Mesendoderm (in vitro differentiated cells): ENCODE data around the gene LHX3.

Source experiments
- DNase-seq: peaks from one replicate; pipeline ENCODE4 v3.0.0; 2013
- H2AK5ac ChIP-seq: 2 replicates; pipeline ENCODE4 v1.6.1; 2013; ENCODE audit warnings: low read length, inconsistent platforms
- H2BK120ac ChIP-seq: 2 replicates; pipeline ENCODE4 v1.6.1; 2013; ENCODE audit warnings: low read depth, mild to moderate bottlenecking, low read length, moderate library complexity, mixed read lengths
- H2BK15ac ChIP-seq: replicated peaks from 2 replicates; pipeline ENCODE4 v1.6.1; 2013; ENCODE audit warnings: low read depth, mild to moderate bottlenecking, moderate library complexity
- H2BK5ac ChIP-seq: 2 replicates; pipeline ENCODE4 v1.6.1; 2013; ENCODE audit warnings: low read length, inconsistent platforms
- H3K18ac ChIP-seq: 2 replicates; pipeline ENCODE4 v1.6.1; 2013; ENCODE audit warnings: mild to moderate bottlenecking, low read length, mixed read lengths
- H3K23ac ChIP-seq: one replicate; pipeline ENCODE4 v1.6.1; 2013; ENCODE audit warnings: low read length
- H3K27ac ChIP-seq: 2 replicates; pipeline ENCODE4 v1.5.1; 2013; ENCODE audit warnings: low read depth, mild to moderate bottlenecking, inconsistent platforms, low read length, moderate library complexity
- H3K27me3 ChIP-seq: 2 replicates; pipeline ENCODE4 v1.6.1; 2013; ENCODE audit warnings: low read length, control low read depth, mild to moderate bottlenecking, inconsistent platforms; ENCODE audit not compliant: insufficient read depth, poor library complexity
- H3K36me3 ChIP-seq: 2 replicates; pipeline ENCODE4 v1.6.1; 2013; ENCODE audit warnings: low read length, inconsistent platforms; ENCODE audit not compliant: control insufficient read depth, insufficient read depth
- H3K4ac ChIP-seq: one replicate; pipeline ENCODE4 v1.6.1; 2013; ENCODE audit warnings: low read depth, mild to moderate bottlenecking, low read length, moderate library complexity
- H3K4me1 ChIP-seq: 2 replicates; pipeline ENCODE4 v1.6.1; 2013; ENCODE audit warnings: low read depth, low read length, inconsistent platforms; ENCODE audit not compliant: control insufficient read depth
- H3K4me2 ChIP-seq: 2 replicates; pipeline ENCODE4 v1.6.1; 2013; ENCODE audit warnings: low read length
- H3K4me3 ChIP-seq: 2 replicates; pipeline ENCODE4 v1.5.1; 2013; ENCODE audit warnings: mild to moderate bottlenecking, low read length
- H3K56ac ChIP-seq: one replicate; pipeline ENCODE4 v1.6.1; 2013; ENCODE audit warnings: low read length
- H3K79me1 ChIP-seq: 2 replicates; pipeline ENCODE4 v1.6.1; 2013; ENCODE audit warnings: low read length, inconsistent platforms
- H3K79me2 ChIP-seq: 2 replicates; pipeline ENCODE4 v1.6.1; 2013; ENCODE audit warnings: mild to moderate bottlenecking, low read length; ENCODE audit not compliant: control insufficient read depth, insufficient read depth
- H3K9ac ChIP-seq: 2 replicates; pipeline ENCODE4 v1.6.1; 2013; ENCODE audit warnings: low read length, inconsistent platforms
- H4K5ac ChIP-seq: one replicate; pipeline ENCODE4 v1.6.1; 2013; ENCODE audit warnings: low read length
- H4K8ac ChIP-seq: one replicate; pipeline ENCODE4 v1.6.1; 2013; ENCODE audit warnings: low read depth, mild to moderate bottlenecking, control low read depth, low read length, moderate library complexity
- WGBS: extraction: QIAGEN DNeasy Blood & Tissue Kit; methylation state at CpG from one replicate; pipeline ENCODE4 v1.1.7; 2013; ENCODE audit warnings: low lambda C conversion rate, missing lambda C conversion rate; ENCODE audit not compliant: insufficient coverage; ENCODE audit errors: extremely low coverage; 5-methylcytosine and 5-hydroxymethylcytosine counted together

LHX3 gene

DNA sequence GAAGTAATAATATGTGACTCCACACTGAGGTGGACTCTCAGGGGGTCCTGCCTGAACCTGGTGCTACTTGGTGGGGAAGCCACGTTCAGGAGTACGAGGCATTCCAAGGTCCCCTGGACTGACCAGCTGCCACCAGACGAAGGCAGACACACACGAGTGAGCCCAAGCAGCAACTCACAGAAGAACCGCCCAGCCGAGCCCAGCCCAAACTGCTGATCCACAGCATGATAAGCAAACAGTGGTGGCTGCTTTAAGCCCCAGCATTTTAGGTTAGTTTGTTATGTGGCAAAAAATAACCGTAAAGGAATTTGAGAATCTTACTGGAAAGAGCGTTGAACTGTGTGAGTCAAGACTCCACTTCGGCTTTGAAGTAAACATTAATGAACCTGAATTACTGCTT, 8.8 kb upstream of the LHX3 start:
- WGBS = no CpG with 5 or more reads among the region's 9 CpGs

GRCh38 chr9:136212345-136212950, 7.5 kb upstream of the LHX3 start:
- H3K79me1 ChIP-seq = no peaks in the 10 kb centered on the region
- no peak overlapping the region for H3K27ac ChIP-seq
- WGBS = no CpG with 5 or more reads among the region's 28 CpGs
- no peak overlapping the region for H4K8ac ChIP-seq
- no peak overlapping the region for H2BK5ac ChIP-seq
- no peak for DNase-seq
- no peak overlapping the region for H3K18ac ChIP-seq
- no peak overlapping the region for H3K9ac ChIP-seq
- no peaks in the 10 kb centered on the region for H3K79me2 ChIP-seq
- H3K27me3 ChIP-seq = no peaks in the 10 kb centered on the region
- no peak overlapping the region for H2BK15ac ChIP-seq
- H4K5ac ChIP-seq = no peak overlapping the region
- H3K4me1 ChIP-seq = no peaks in the 10 kb centered on the region
- H3K4me3 ChIP-seq = no peak overlapping the region
- H3K4me2 ChIP-seq = no peak overlapping the region
- H2BK120ac ChIP-seq = no peak overlapping the region
- peaks cover 4% of the 10 kb centered on the region for H3K36me3 ChIP-seq
- H3K56ac ChIP-seq = no peak overlapping the region
- no peak overlapping the region for H2AK5ac ChIP-seq
- H3K4ac ChIP-seq = no peak overlapping the region
- no peak overlapping the region for H3K23ac ChIP-seq

More for the DNA sequence above, 8.8 kb upstream of the LHX3 start:
- Histone ChIP-seq H3K4me1 (no peaks in the 10 kb centered on the region), H3K9ac (no peak overlapping the region), H2BK15ac (no peak overlapping the region), H3K4me2 (no peak overlapping the region), H3K27ac (no peak overlapping the region), H2BK120ac (no peak overlapping the region), H3K36me3 (peaks cover 4% of the 10 kb centered on the region), H3K79me2 (no peaks in the 10 kb centered on the region), H3K79me1 (no peaks in the 10 kb centered on the region), H3K4ac (no peak overlapping the region), H3K4me3 (no peak overlapping the region), H3K18ac (no peak overlapping the region), H3K27me3 (no peaks in the 10 kb centered on the region), H2AK5ac (no peak overlapping the region), H4K5ac (no peak overlapping the region), H4K8ac (no peak overlapping the region), H2BK5ac (no peak overlapping the region), H3K56ac (no peak overlapping the region), H3K23ac (no peak overlapping the region)
- DNase-seq = no peak

DNA sequence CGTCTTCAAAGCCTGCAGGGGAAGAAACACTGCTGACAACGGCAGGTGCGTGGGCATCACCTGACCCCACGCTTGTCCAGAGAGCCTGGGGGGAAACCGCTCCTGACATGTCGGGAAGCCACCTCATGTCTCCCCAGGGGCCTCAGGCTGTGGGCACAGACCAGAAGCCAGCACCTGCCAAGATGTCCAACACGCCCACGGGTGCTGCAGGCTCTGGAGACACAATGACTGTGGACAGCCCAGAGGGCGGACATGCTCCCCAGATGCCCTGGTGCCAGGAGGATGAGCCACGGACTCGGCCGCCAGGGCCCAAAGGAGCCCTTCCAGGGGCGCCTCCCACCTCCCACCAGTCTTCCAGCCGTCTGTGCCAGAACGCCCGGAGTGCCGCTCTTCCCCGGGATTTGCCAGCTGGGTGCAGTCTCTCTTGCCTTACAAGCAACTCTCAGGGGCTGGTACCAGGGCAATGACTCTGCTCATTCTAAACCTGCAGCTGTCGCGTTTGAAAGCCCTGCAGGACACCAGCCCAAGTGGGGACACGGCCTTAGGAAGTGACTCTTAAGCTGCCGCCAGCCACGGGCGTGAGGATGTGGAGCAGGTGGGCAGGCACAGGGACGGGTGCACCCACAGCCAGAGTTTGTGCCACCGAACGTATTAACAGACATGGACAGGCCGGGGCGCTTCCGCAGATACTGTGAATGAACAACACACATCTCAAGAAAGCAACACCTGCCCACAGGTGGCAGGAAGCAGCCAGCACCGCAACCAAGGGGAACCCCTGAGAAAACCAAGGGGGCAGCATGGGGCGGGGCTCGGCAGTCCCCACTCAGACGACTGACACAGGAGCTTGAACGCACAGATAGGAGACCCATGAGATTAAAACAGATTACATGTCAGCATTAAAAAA, 6.8 kb upstream of the LHX3 start:
- Histone ChIP-seq H3K27me3 (no peaks in the 10 kb centered on the region), H4K8ac (no peak overlapping the region), H3K36me3 (peaks cover 4% of the 10 kb centered on the region), H3K56ac (no peak overlapping the region), H2BK15ac (no peak overlapping the region), H3K4me3 (no peak overlapping the region), H2BK5ac (no peak overlapping the region), H3K79me1 (no peaks in the 10 kb centered on the region), H3K4ac (no peak overlapping the region), H3K27ac (no peak overlapping the region), H3K23ac (no peak overlapping the region), H3K18ac (no peak overlapping the region), H3K4me1 (no peaks in the 10 kb centered on the region), H2AK5ac (no peak overlapping the region), H3K79me2 (no peaks in the 10 kb centered on the region), H4K5ac (no peak overlapping the region), H2BK120ac (no peak overlapping the region), H3K9ac (no peak overlapping the region), H3K4me2 (no peak overlapping the region)
- no peak for DNase-seq
- WGBS = no CpG with 5 or more reads among the region's 35 CpGs

GRCh38 chr9:136211006-136211405, 6.1 kb upstream of the LHX3 start:
- H3K36me3 ChIP-seq = peaks cover 4% of the 10 kb centered on the region
- H3K4me3 ChIP-seq = no peak overlapping the region
- no peak overlapping the region for H3K9ac ChIP-seq
- H4K8ac ChIP-seq = no peak overlapping the region
- no peak overlapping the region for H3K27ac ChIP-seq
- no peak for DNase-seq
- WGBS = no CpG with 5 or more reads among the region's 15 CpGs
- no peak overlapping the region for H4K5ac ChIP-seq
- no peak overlapping the region for H2BK5ac ChIP-seq
- no peaks in the 10 kb centered on the region for H3K79me2 ChIP-seq
- no peak overlapping the region for H3K18ac ChIP-seq
- no peaks in the 10 kb centered on the region for H3K79me1 ChIP-seq
- no peak overlapping the region for H3K56ac ChIP-seq
- no peaks in the 10 kb centered on the region for H3K4me1 ChIP-seq
- H2BK15ac ChIP-seq = no peak overlapping the region
- no peak overlapping the region for H3K4me2 ChIP-seq
- no peak overlapping the region for H3K4ac ChIP-seq
- no peak overlapping the region for H2AK5ac ChIP-seq
- H3K27me3 ChIP-seq = no peaks in the 10 kb centered on the region
- no peak overlapping the region for H2BK120ac ChIP-seq
- no peak overlapping the region for H3K23ac ChIP-seq

GRCh38 chr9:136210276-136210675, 5.3 kb upstream of the LHX3 start:
- Histone ChIP-seq H3K79me2 (no peaks in the 10 kb centered on the region), H3K4me1 (no peaks in the 10 kb centered on the region), H3K9ac (no peak overlapping the region), H3K4me2 (no peak overlapping the region), H4K8ac (no peak overlapping the region), H2AK5ac (no peak overlapping the region), H3K23ac (no peak overlapping the region), H3K18ac (no peak overlapping the region), H3K36me3 (peaks cover 2% of the 10 kb centered on the region), H2BK5ac (no peak overlapping the region), H3K4me3 (no peak overlapping the region), H3K56ac (no peak overlapping the region), H2BK120ac (no peak overlapping the region), H4K5ac (no peak overlapping the region), H3K4ac (no peak overlapping the region), H2BK15ac (no peak overlapping the region), H3K79me1 (no peaks in the 10 kb centered on the region), H3K27me3 (no peaks in the 10 kb centered on the region), H3K27ac (no peak overlapping the region)
- no peak for DNase-seq
- WGBS = no CpG with 5 or more reads among the region's 16 CpGs
